Stimulated activated CD8-positive, alpha-beta memory T cell treated with anti-CD3 and anti-CD28 coated beads, Interleukin-12 subunit alpha, Interleukin-12 subunit beta, amount 100 ng/mL, for 1 hour (primary cell): Measurements from ENCODE around the gene TCEAL5.
A peak's percentile ranks its signal among the peaks of the same experiment; 100 is the strongest.
"Not testable (repeated sequence)": the region's sequence is repeated elsewhere in the genome, so short reads cannot be mapped to it uniquely, and the experiment has no call there.

Source experiments
- DNase-seq: peaks from one replicate; pipeline ENCODE4 v3.0.0-alpha.2; 2020; ENCODE audit warnings: low read depth

The TCEAL5 gene

GRCh38 chrX:103276581-103277002 lies at the start of gene TCEAL5:
Gene TCEAL5, minus strand, starts transcription at chrX:103276750. Its CDS starts 2,187 bp downstream, at chrX:103274563.
- DNase-seq: no peak

GRCh38 chrX:103311399-103311780 lies 34.8 kb upstream of the TCEAL5 start:
- no peak for DNase-seq

- DNase-seq: peak; percentile 69
Measured at GRCh38 chrX:103310555-103311398, 34.2 kb upstream of the TCEAL5 start, which contains the start of gene BEX2. Gene BEX2, minus strand, starts transcription at chrX:103310990. Its CDS starts 1,014 bp downstream, at chrX:103309976.

GRCh38 chrX:103309860-103310554 lies 33.5 kb upstream of the TCEAL5 start:
- no peak for DNase-seq

- DNase-seq: not testable (repeated sequence)
Measured at GRCh38 chrX:103305666-103306065, 29.1 kb upstream of the TCEAL5 start.

GRCh38 chrX:103304705-103305104 lies 28.2 kb upstream of the TCEAL5 start:
- no peak for DNase-seq

- DNase-seq: no peak
Measured at GRCh38 chrX:103293118-103293517, 16.6 kb upstream of the TCEAL5 start.

GRCh38 chrX:103279624-103280023 lies 3.1 kb upstream of the TCEAL5 start:
- no peak for DNase-seq

GRCh38 chrX:103275947-103276567 lies 493 bp downstream of the TCEAL5 start:
- DNase-seq: no peak

GRCh38 chrX:103274284-103274683 lies 2.3 kb downstream of the TCEAL5 start:
- DNase-seq: no peak

- DNase-seq: no peak
Measured at GRCh38 chrX:103258275-103258674, 18.3 kb downstream of the TCEAL5 start.

- no peak for DNase-seq
Measured at GRCh38 chrX:103256651-103257050, 19.9 kb downstream of the TCEAL5 start.

GRCh38 chrX:103254921-103255493 lies 21.5 kb downstream of the TCEAL5 start, which contains the start of gene TCEAL8:
Gene TCEAL8, minus strand, starts transcription at chrX:103255155. Its CDS starts 1,176 bp downstream, at chrX:103253979.
- peak; percentile 33 for DNase-seq

- no peak for DNase-seq
Measured at GRCh38 chrX:103254171-103254824, 22.3 kb downstream of the TCEAL5 start.

GRCh38 chrX:103253608-103254007 lies 22.9 kb downstream of the TCEAL5 start:
- no peak for DNase-seq

GRCh38 chrX:103250977-103251376 lies 25.6 kb downstream of the TCEAL5 start:
- DNase-seq: no peak

GRCh38 chrX:103249805-103250204 lies 26.7 kb downstream of the TCEAL5 start:
- no peak for DNase-seq

GRCh38 chrX:103248553-103248952 lies 28.0 kb downstream of the TCEAL5 start:
- no peak for DNase-seq

- DNase-seq: no peak
Measured at GRCh38 chrX:103240155-103240554, 36.4 kb downstream of the TCEAL5 start.

- no peak for DNase-seq
Measured at GRCh38 chrX:103236296-103236695, 40.3 kb downstream of the TCEAL5 start.

- DNase-seq: not testable (repeated sequence)
Measured at GRCh38 chrX:103235608-103236007, 40.9 kb downstream of the TCEAL5 start.

GRCh38 chrX:103234869-103235268 lies 41.7 kb downstream of the TCEAL5 start:
- no peak for DNase-seq
